Measurements from ENCODE around the gene INPP5A.

DNA sequence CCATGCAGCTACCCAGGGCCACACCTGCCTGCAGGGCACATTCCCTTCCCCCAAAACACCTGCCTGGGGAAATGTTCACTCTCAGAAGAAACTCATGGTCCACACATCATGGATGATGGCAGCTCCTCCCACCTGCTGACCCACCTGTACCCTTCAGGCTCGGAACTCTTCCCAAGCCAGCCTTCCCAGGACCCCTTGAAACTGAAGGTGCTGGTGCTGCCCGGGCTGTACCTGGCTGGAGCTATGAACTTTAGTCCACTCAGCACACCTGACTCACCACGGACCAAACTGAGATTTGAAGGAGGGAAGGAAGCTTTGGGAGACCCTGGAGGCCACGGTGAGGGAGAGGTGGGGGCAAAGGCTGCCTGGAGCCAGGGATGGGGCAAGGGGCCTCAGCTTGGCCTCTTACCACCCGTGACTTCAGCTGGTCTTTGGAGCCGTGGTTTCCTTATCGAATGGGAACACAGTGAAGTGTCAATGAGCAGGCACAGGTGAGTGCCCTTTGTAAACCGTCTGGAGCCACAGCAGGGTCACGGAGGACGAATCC, 30.1 kb upstream of the INPP5A start:
- TF ChIP-seq CTCF (IDR thresholded peaks at IDR 0.05) (no peak), POLR2A (IDR thresholded peaks at IDR 0.05) (no peak)

All from lower leg skin (tissue), 3 donors.